Spleen (tissue), 7 donors: ENCODE results near the gene SLC23A1.

Source experiments
- CTCF ChIP-seq, 11 experiments: fragments of 200-600 bp in 7 of 11; fragments of 450-650 bp in 4 of 11; sonication (generic) in 4 of 11; IDR thresholded peaks in 8 of 11; conservative IDR thresholded peaks in 3 of 11; 1 replicate in 7 of 11; 2 replicates in 4 of 11; pipeline versions ENCODE4 v1.4.0 to v1.8.0; 2016 to 2021; ENCODE audit warnings: antibody characterized with exemption in 11 of 11, inconsistent platforms in 4 of 11, mild to moderate bottlenecking in 1 of 11
- POLR2AphosphoS5 ChIP-seq, 3 donors: sonication (generic); formaldehyde crosslinking; IDR thresholded peaks; one replicate each; pipeline ENCODE4 v1.5.1; 2017; ENCODE audit warnings: antibody characterized with exemption in 3 of 3
- donor health status: DM: no; HTN: no; CAD: no; lungs with moderate emphysema.
- donor health status: DM: no; HTN: no; CAD: no.
- donor health status: DM: no; HTN: no; CAD: no.

- TF ChIP-seq POLR2AphosphoS5 (IDR thresholded peaks at IDR 0.05) = no peak
- TF ChIP-seq CTCF (IDR thresholded peaks at IDR 0.05 in 8 of 11, conservative IDR thresholded peaks at IDR 0.05 in 3 of 11) = no peak
Observed at GRCh38 chr5:139354186-139354585, 28.9 kb downstream of the SLC23A1 start.
